Measurements from ENCODE around the gene PHKB.
"Not testable (repeated sequence)": the region's sequence is repeated elsewhere in the genome, so short reads cannot be mapped to it uniquely, and the experiment has no call there.

PHKB gene

GRCh38 chr16:47538472-47538871 lies 77.3 kb downstream of the PHKB start:
- no peak overlapping the region for H3K4me3 ChIP-seq (ENCODE audit: low read depth, low read length)
- no peak for TF ChIP-seq CTCF (IDR thresholded peaks at IDR 0.05; ENCODE audit: low read depth, low read length)

GRCh38 chr16:47539707-47540670 lies 78.9 kb downstream of the PHKB start:
- H3K4me3 ChIP-seq (ENCODE audit: low read depth, low read length) = not testable (repeated sequence)

DNA sequence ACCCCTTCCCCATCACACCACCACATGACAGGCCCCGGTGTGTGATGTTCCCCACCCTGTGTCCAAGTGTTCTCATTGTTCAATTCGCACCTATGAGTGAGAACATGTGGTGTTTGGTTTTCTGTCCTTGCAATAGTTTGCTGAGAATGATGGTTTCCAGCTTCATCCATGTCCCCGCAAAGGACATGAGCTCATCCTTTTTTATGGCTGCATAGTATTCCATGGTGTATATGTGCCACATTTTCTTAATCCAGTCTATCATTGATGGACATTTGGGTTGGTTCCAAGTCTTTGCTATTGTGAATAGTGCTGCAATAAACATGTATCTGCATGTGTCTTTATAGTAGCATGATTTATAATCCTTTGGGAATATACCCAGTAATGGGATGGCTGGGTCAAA lies 80.0 kb downstream of the PHKB start:
- H3K4me3 ChIP-seq (ENCODE audit: low read depth, low read length) = not testable (repeated sequence)

DNA sequence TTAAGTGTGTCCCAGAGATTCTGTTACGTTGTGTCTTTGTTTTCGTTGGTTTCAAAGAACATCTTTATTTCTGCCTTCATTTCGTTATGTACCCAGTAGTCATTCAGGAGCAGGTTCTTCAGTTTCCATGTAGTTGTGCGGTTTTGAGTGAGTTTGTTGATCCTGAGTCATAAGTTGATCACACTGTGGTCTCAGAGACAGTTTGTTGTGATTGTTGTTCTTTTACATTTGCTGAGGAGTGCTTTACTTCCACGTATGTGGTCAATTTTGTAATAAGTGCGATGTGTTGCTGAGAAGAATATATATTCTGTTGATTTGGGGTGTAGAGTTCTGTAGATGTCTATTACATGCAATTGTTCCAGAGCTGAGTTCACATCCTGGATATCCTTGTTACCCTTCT lies 83.1 kb downstream of the PHKB start:
- H3K4me3 ChIP-seq (ENCODE audit: low read depth, low read length) = not testable (repeated sequence)

- not testable (repeated sequence) for H3K4me3 ChIP-seq (ENCODE audit: low read depth, low read length)
Observed at GRCh38 chr16:47551185-47551584, 90.1 kb downstream of the PHKB start.

DNA sequence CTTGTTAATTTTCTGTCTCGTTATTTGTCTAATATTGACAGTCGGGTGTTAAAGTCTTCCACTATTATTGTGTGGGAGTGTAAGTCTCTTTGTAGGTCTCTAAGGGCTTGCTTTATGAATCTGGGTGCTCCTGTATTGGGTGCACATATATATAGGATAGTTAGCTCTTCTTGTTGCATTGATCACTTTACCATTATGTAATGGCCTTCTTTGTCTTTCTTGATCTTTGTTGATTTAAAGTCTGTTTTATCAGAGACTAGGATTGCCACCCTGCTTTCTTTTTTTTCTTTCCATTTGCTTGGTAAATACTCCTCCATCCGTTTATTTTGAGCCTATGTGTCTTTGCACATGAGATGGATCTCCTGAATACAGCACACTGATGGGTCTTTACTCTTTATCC lies 90.6 kb downstream of the PHKB start:
- H3K4me3 ChIP-seq (ENCODE audit: low read depth, low read length) = not testable (repeated sequence)

GRCh38 chr16:47553853-47554564 lies 92.9 kb downstream of the PHKB start:
- H3K4me3 ChIP-seq (ENCODE audit: low read depth, low read length) = no peak overlapping the region
- no peak for TF ChIP-seq CTCF (IDR thresholded peaks at IDR 0.05; ENCODE audit: low read depth, low read length)

DNA sequence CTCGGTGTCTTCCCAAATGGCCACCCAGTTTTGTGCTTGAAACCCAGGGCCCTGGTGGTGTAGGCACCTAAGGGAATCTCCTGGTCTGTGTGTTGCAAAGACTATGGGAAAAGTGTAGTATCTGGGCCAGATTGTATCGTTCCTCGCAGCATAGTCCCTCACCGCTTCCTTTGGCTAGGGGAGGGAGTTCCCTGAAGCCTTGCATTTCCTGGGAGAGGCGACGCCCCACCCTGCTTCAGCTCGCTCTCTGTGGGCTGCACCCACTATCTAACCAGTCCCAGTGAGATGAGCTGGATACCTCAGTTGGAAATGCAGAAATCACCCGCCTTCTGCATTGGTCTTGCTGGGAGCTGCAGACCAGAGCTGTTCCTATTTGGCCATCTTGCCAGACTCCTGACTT lies 93.5 kb downstream of the PHKB start:
- not testable (repeated sequence) for H3K4me3 ChIP-seq (ENCODE audit: low read depth, low read length)

DNA sequence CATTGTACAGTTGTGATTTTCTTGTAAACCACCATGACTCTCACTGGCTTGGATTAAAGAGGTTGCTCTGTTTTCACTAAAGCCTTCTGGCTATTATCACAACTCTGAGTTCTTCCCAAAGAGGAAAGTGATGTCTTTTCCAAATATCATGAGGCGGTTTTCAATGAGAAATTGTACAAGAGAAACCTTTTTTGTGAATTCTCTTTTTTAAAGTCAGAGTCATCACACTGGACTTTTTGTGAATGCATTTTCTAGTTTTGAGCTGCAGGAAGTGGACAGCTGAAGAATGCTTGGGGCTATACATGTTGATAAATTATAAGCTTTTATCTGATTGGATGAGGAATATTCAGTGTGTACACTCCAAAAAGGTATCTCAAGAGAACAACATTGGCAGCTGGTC lies 100.2 kb downstream of the PHKB start:
- no peak for TF ChIP-seq CTCF (IDR thresholded peaks at IDR 0.05; ENCODE audit: low read depth, low read length)
- no peak overlapping the region for H3K4me3 ChIP-seq (ENCODE audit: low read depth, low read length)

DNA sequence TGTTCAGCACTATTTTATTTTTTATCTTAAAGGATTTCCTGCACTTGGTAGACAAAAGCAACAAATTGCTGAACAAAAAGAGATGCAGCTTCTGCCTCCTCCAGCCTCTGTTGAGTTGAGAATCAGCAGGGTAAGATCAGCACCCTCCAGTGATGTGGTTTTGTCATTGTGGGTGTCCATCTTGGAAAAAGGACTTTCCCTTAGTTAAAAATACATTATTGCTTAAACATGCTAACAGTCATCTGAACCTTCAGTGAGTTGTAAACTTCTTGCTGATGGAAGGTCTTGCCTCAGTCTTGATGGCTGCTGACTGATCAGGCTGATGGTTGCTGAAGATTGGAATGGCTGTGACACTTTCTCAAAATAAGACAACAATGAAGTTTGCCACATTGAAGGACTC lies 101.2 kb downstream of the PHKB start:
- H3K4me3 ChIP-seq (ENCODE audit: low read depth, low read length) = no peak overlapping the region
- no peak for TF ChIP-seq CTCF (IDR thresholded peaks at IDR 0.05; ENCODE audit: low read depth, low read length)
